NB4 (cell line): Measurements from ENCODE around the gene PTGER4.

Experiments used
- DNase-seq: peaks from one replicate; pipeline ENCODE4 v3.0.0; 2010; ENCODE audit warnings: low read depth
- H3K4me3 ChIP-seq: one replicate; pipeline ENCODE4 v1.5.1; 2011; ENCODE audit warnings: mild to moderate bottlenecking, low read depth, low read length, moderate library complexity
- MYC ChIP-seq: IDR thresholded peaks from 2 replicates; pipeline ENCODE4 v1.6.1; 2011; ENCODE audit warnings: low read depth, low read length
- POLR2A ChIP-seq: IDR thresholded peaks from 2 replicates; pipeline ENCODE4 v1.6.1; 2011; ENCODE audit warnings: mild to moderate bottlenecking; ENCODE audit not compliant: insufficient read length; ENCODE audit errors: extremely low read depth
- TF ChIP-seq, protein P1 (sequence below): IDR thresholded peaks from one replicate; pipeline ENCODE4 v1.5.1; 2012; ENCODE audit warnings: low read depth, low read length
- TF ChIP-seq, protein P2 (sequence below): IDR thresholded peaks from 2 replicates; pipeline ENCODE4 v1.6.1; 2011; ENCODE audit warnings: low read depth, low read length

The PTGER4 gene

DNA sequence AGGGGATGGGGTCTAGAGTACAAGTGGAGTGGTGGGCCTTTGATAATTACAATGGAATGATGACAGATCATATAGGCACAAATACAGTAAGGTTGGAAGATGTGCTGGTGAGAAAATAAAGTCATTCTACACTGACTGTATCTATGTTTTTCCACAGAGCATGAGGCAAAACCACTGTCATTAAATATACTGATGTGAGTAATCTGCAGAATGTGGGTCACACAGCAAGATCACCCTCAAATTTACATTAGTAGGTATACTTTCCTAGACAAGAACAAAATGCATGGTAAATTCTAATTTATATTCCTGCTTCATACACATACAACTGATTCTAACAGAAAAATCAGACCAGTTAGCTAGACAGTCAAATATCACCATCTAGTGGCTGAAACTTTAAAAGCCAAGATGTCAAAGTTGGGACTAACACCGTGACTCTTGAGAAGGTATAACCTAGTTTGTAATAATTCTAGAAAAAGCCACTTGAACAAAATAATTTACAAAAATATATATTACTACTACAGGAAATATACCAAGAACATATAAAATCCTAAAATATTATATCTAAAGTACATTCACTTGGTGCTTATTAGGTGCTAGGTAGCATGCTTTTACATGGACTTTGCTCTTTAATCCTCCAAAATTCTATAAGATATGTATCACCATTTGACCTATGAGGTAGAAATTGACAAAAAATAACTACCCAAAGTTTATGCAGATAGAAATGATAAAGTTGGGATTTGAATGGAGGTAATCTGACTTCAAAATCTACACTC is 56.6 kb downstream of the PTGER4 start:
- DNase-seq: peak; percentile 71
- no peak overlapping the region for H3K4me3 ChIP-seq
- 0 out of 2 replicates have a peak, but pooled peaks have one; percentile 14 for TF ChIP-seq MYC
- TF ChIP-seq, protein P1, sequence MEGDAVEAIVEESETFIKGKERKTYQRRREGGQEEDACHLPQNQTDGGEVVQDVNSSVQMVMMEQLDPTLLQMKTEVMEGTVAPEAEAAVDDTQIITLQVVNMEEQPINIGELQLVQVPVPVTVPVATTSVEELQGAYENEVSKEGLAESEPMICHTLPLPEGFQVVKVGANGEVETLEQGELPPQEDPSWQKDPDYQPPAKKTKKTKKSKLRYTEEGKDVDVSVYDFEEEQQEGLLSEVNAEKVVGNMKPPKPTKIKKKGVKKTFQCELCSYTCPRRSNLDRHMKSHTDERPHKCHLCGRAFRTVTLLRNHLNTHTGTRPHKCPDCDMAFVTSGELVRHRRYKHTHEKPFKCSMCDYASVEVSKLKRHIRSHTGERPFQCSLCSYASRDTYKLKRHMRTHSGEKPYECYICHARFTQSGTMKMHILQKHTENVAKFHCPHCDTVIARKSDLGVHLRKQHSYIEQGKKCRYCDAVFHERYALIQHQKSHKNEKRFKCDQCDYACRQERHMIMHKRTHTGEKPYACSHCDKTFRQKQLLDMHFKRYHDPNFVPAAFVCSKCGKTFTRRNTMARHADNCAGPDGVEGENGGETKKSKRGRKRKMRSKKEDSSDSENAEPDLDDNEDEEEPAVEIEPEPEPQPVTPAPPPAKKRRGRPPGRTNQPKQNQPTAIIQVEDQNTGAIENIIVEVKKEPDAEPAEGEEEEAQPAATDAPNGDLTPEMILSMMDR: peak; percentile 61
- no peak for TF ChIP-seq POLR2A
- TF ChIP-seq, protein P2, sequence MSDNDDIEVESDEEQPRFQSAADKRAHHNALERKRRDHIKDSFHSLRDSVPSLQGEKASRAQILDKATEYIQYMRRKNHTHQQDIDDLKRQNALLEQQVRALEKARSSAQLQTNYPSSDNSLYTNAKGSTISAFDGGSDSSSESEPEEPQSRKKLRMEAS: no peak

DNA sequence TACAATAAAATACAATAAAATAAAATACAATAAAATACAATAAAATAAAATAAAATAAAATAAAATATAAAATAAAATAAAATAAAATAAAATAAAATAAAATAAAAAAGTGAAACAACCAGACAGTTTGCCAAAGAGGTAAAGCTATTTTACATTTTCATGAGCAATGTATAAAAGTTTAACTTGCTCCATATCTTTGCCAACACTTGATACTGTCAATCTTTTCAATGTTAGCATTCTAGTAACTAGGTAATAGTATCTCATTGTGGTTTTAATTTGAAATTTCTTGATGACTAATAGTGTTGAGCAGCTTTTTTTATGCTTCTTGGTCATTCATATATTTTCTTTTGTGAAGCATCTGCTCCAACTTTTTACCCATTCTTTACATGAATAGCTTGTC is 58.8 kb downstream of the PTGER4 start:
- TF ChIP-seq, protein P1: no peak
- TF ChIP-seq MYC: no peak

More for the DNA sequence above, 58.8 kb downstream of the PTGER4 start:
- DNase-seq: no peak
- no peak overlapping the region for H3K4me3 ChIP-seq
